NB4 (cell line): Measurements from ENCODE around the gene ELP5.

Experiments used
- POLR2A ChIP-seq: IDR thresholded peaks from 2 replicates; pipeline ENCODE4 v1.6.1; 2011; ENCODE audit warnings: mild to moderate bottlenecking; ENCODE audit not compliant: insufficient read length; ENCODE audit errors: extremely low read depth
- TF ChIP-seq, protein P1 (sequence below): IDR thresholded peaks from one replicate; pipeline ENCODE4 v1.5.1; 2012; ENCODE audit warnings: low read depth, low read length

DNA sequence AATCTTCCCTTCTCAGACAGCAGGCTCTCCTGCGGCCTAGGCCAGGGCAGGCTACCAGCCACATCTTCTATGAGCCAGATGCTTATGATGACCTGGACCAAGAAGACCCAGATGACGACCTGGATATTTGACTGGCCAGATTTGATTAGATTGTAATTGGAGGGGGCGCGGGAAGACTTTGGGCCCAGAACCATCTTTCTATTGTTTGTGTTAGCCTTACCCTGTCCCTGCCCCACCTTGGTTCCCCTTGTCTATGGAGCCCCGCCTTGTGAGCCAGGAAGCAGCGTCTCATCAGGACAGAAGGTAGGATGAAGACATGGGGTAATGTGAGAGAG lies 7.5 kb downstream of the ELP5 start:
- TF ChIP-seq, protein P1, sequence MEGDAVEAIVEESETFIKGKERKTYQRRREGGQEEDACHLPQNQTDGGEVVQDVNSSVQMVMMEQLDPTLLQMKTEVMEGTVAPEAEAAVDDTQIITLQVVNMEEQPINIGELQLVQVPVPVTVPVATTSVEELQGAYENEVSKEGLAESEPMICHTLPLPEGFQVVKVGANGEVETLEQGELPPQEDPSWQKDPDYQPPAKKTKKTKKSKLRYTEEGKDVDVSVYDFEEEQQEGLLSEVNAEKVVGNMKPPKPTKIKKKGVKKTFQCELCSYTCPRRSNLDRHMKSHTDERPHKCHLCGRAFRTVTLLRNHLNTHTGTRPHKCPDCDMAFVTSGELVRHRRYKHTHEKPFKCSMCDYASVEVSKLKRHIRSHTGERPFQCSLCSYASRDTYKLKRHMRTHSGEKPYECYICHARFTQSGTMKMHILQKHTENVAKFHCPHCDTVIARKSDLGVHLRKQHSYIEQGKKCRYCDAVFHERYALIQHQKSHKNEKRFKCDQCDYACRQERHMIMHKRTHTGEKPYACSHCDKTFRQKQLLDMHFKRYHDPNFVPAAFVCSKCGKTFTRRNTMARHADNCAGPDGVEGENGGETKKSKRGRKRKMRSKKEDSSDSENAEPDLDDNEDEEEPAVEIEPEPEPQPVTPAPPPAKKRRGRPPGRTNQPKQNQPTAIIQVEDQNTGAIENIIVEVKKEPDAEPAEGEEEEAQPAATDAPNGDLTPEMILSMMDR = no peak
- TF ChIP-seq POLR2A = no peak
